Fibroblast of upper back skin (primary cell): ENCODE results near the gene ACYP1.
A peak's percentile ranks its signal among the peaks of the same experiment; 100 is the strongest.
"Not testable (repeated sequence)": the region's sequence is repeated elsewhere in the genome, so short reads cannot be mapped to it uniquely, and the experiment has no call there.

Experiments used
- DNase-seq: peaks from one replicate; pipeline ENCODE4 v3.0.0-alpha.2; 2013

The ACYP1 gene

GRCh38 chr14:75068294-75069120 is 4.7 kb upstream of the ACYP1 start:
- peak; percentile 46 for DNase-seq

- DNase-seq = not testable (repeated sequence)
Observed at GRCh38 chr14:75067765-75068164, 3.9 kb upstream of the ACYP1 start.

- DNase-seq = no peak
Observed at GRCh38 chr14:75067212-75067611, 3.4 kb upstream of the ACYP1 start.

GRCh38 chr14:75066691-75067090 is 2.9 kb upstream of the ACYP1 start:
- DNase-seq = no peak

GRCh38 chr14:75064205-75064567 is 362 bp upstream of the ACYP1 start:
- no peak for DNase-seq

- no peak for DNase-seq
Observed at GRCh38 chr14:75063013-75063412, 811 bp downstream of the ACYP1 start.

- DNase-seq = no peak
Observed at GRCh38 chr14:75060420-75060819, 3.4 kb downstream of the ACYP1 start.

- DNase-seq = peak; percentile 65
Observed at GRCh38 chr14:75059642-75060041, 4.2 kb downstream of the ACYP1 start.

GRCh38 chr14:75054421-75054820 is 9.4 kb downstream of the ACYP1 start:
- DNase-seq = no peak

GRCh38 chr14:75053396-75054291 is 10.2 kb downstream of the ACYP1 start:
- DNase-seq = peak; percentile 30

- DNase-seq = no peak
Observed at GRCh38 chr14:75051556-75051899, 12.3 kb downstream of the ACYP1 start.

- peak; percentile 77 for DNase-seq
Observed at GRCh38 chr14:75050852-75051555, 12.8 kb downstream of the ACYP1 start, which contains the start of gene MLH3. MLH3 (minus strand) TSS chr14:75051467; CDS start chr14:75049655, 1,812 bp downstream.

- DNase-seq = no peak
Observed at GRCh38 chr14:75049731-75050201, 14.1 kb downstream of the ACYP1 start.

- no peak for DNase-seq
Observed at GRCh38 chr14:75049136-75049535, 14.7 kb downstream of the ACYP1 start.

GRCh38 chr14:75048101-75048500 is 15.7 kb downstream of the ACYP1 start:
- DNase-seq = no peak

GRCh38 chr14:75047506-75047905 is 16.3 kb downstream of the ACYP1 start:
- no peak for DNase-seq

GRCh38 chr14:75046899-75047298 is 16.9 kb downstream of the ACYP1 start:
- DNase-seq = no peak

GRCh38 chr14:75046275-75046674 is 17.5 kb downstream of the ACYP1 start:
- no peak for DNase-seq

- no peak for DNase-seq
Observed at GRCh38 chr14:75044752-75045151, 19.1 kb downstream of the ACYP1 start.

GRCh38 chr14:75044322-75044721 is 19.5 kb downstream of the ACYP1 start:
- peak; percentile 85 for DNase-seq

GRCh38 chr14:75042035-75042434 is 21.8 kb downstream of the ACYP1 start:
- peak; percentile 29 for DNase-seq

- DNase-seq = no peak
Observed at GRCh38 chr14:75041613-75042012, 22.2 kb downstream of the ACYP1 start.

- DNase-seq = no peak
Observed at GRCh38 chr14:75040959-75041358, 22.9 kb downstream of the ACYP1 start.
